ENCODE data around the gene FXYD7. TPM values are rescaled to one million over a fixed set of nuclear protein-coding genes. Genes with fewer than 3 reads are reported as not detected.

Gene FXYD7
- total RNA-seq, 2 donors from 2014 or later, result 17.1 to 20.6 TPM

DNA sequence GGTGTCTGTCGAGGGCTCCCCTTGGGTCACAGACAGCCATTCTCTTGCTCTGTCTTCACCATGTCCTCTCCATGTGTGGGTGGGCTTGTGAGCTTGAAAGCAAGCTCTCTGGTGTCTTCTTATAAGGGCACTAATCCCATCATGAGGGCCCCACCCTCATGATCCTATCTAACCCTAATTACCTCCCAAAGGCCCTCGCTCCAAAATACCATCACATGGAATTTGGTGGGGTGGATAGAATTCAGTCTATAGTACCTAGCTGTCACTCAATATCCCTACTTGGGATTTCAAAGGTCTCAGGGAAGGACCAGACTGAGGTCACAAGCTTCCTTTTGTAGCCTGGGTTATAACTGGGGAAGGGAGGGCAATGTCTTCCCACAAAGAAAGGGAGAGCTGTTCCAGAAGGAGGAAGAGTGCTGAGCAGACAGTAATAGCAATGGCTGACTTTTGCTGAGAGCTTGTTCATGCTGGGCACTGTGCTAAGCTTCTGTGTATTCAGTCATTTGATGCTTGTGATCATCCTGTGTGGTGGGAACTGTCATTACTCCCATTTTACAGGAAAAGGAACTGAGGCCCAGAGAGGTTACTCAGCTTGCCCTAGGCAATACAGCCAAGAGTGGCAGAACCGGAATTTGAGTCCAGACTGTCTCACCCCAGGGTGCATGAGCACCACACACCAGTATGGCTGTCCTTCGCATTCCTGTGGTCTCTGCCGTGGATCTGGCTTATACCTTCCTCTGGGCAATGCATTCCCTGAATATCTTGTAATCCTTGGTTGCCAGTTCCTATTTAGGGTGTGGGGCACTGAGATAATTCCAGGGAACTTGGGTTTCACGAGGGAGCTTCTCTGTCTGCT lies 19.6 kb downstream of the FXYD7 start:
- DNase-seq (no peak), ATAC-seq (no peak)
- Mint-ChIP-seq H3K4me3 (no peak overlapping the region), H3K4me1 (peaks cover 27% of the 10 kb centered on the region), H3K27me3 (no peaks in the 10 kb centered on the region), H3K27ac (peak overlapping the region; percentile 32), H3K36me3 (ENCODE audit: low read depth) (peaks cover 24% of the 10 kb centered on the region)
- H3K9me3 ChIP-seq (ENCODE audit: control insufficient read depth, low read length, poor library complexity, severe bottlenecking), result peaks cover 5% of the 10 kb centered on the region

DNA sequence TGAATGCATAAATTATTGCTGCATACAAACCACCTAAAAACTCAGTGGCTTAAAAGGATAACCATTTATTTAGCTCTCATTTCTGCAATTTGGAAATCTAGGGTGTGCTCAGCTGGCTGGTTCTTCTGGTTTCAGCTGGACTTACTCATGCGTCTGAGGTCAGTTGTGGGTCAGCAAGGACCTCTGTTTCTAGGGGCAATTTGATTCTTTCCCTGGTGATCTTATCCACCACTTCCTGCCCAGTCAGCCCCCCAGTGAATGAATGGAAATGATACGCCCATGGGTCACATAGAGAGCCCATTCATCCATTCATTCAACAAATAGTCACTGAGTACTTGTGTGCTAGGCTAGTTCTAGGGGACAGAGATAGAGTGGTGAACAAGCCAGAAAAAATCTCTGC lies 21.4 kb downstream of the FXYD7 start:
- DNase-seq, result no peak
- no peak for ATAC-seq
- H3K27ac Mint-ChIP-seq, result peak overlapping the region; percentile 32
- H3K9me3 ChIP-seq (ENCODE audit: control insufficient read depth, low read length, poor library complexity, severe bottlenecking), result peaks cover 5% of the 10 kb centered on the region
- H3K27me3 Mint-ChIP-seq, result no peaks in the 10 kb centered on the region
- peaks cover 28% of the 10 kb centered on the region for H3K4me1 Mint-ChIP-seq
- H3K36me3 Mint-ChIP-seq (ENCODE audit: low read depth), result peaks cover 24% of the 10 kb centered on the region
- H3K4me3 Mint-ChIP-seq, result no peak overlapping the region

DNA sequence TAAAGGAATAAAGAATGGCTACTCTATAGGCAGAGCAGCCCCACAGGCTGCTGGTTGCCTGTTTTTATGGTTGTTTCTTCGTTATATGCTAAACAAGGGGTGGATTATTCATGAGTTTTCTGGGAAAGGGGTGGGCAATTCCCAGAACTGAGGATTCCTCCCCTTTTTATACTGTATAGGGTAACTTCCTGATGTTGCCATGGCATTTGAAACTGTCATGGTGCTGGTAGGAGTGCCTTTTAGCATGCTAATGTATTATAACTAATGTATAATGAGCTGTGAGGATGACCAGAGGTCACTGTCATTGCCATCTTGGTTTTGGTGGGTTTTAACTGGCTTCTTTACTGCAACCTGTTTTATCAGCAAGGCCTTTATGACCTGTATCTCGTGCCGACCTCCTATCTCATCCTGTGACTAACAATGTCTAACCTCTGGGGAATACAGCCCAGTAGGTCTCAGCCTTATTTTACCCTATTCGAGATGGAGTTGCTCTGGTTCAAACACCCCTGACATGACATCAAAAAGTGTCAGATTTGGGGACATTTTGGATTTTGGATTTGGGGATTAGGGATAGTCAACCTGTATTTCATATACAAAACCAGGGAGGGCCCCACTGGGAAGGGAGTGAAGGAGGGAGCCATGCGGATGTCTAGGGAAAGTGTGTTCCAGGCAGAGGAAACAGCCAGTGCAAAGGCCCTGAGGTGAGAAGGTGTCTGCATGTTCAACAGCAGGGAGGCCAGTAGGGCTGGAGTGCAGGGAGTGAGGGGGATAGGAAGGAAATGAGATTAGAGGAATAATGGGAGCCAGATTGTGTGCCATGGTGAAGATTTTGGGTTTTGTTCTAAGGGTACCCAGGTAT lies 22.4 kb downstream of the FXYD7 start:
- H3K27me3 Mint-ChIP-seq, result no peaks in the 10 kb centered on the region
- ATAC-seq (no peak), DNase-seq (no peak)
- no peak overlapping the region for H3K4me3 Mint-ChIP-seq
- H3K36me3 Mint-ChIP-seq (ENCODE audit: low read depth), result peaks cover 23% of the 10 kb centered on the region
- H3K9me3 ChIP-seq (ENCODE audit: control insufficient read depth, low read length, poor library complexity, severe bottlenecking), result peaks cover 5% of the 10 kb centered on the region
- H3K27ac Mint-ChIP-seq, result peak overlapping the region; percentile 37
- peaks cover 31% of the 10 kb centered on the region for H3K4me1 Mint-ChIP-seq

DNA sequence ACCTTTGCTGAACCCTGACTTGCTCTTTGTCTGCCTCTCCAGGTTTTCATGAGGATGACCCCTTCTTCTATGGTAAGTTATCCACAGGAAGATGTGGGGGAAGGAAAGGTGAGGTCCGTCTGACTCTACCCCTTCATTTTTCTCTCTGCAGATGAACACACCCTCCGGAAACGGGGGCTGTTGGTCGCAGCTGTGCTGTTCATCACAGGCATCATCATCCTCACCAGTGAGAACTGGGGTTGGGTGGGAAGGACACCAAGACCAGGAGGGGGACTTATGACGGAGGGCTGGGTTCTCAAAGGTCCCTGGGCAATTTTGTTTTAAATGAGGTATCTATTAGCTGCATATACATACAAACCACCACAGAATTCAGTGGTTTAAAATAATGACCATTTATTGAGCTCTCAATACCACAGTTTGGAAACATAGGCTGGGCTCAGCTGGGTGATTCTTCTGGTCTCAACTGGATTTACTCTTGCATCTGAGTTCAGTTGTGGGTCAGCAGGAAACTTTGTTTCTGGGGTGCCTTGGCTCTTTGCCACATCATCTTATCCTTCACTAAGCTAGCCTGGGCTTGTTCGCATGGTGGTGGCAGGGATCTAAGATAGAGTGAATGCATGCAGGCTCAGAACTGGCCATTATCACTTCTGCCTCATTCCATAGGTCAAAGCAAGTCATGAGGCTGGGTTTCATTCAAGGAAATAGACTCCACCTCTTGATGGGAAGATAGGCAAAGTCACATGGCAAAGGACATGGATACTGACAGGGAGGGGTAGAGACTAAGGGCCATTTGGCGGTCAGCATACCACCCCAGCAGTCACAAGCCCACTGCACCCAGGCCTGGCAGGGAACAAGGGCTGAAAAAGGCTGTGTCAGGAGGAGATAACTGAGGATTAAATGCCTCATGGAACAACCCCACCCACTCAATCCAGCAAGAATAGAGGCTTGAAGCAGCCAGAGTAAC lies 23.3 kb downstream of the FXYD7 start:
- peak overlapping the region; percentile 94 for H3K27ac Mint-ChIP-seq
- H3K9me3 ChIP-seq (ENCODE audit: control insufficient read depth, low read length, poor library complexity, severe bottlenecking), result peaks cover 5% of the 10 kb centered on the region
- peaks cover 20% of the 10 kb centered on the region for H3K36me3 Mint-ChIP-seq (ENCODE audit: low read depth)
- ATAC-seq (no peak), DNase-seq (no peak)
- H3K4me3 Mint-ChIP-seq, result peak overlapping the region; percentile 2
- H3K27me3 Mint-ChIP-seq, result no peaks in the 10 kb centered on the region
- peaks cover 31% of the 10 kb centered on the region for H3K4me1 Mint-ChIP-seq

DNA sequence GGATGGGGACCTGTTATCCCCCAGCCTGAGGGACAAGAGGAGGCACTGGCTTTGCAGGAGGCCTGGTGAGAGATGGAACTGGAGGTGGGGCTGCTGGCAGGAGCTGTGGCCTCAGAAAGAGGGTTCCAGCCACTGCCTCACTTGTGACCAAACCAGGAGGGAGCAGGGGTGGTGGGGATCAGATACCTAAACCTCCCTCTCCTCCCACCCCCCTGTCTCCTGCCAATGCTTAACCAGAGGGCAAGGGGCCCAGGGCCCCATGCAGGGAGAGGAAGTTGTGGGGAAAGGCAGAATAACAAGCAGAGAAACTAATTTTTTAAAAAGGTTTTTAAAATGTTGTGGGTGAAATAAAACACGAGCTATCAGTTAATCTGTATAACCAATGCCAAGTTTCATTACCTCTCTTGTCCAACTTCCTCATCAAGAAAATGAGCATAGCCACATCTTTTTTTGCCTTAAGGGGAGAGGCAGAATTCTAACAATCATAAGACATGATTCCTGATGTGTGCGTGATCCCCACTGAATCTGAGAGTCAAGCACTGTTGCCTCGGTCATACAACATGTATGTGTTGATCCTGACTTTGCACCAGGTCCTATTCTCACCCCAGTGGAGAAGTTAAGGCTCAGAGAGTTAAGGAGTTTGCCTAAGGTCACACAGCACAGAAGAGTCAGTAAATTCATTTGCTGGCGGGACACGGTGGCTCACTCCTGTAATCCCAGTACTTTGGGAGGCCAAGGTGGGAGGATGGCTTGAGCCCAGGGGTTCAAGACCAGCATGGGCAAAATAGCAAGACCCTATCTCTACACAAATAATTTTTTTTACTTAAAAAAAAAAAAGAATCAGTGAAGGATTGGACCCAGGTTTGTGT lies 24.4 kb downstream of the FXYD7 start:
- Mint-ChIP-seq H3K4me1 (peaks cover 35% of the 10 kb centered on the region), H3K4me3 (peak overlapping the region; percentile 45), H3K36me3 (ENCODE audit: low read depth) (peaks cover 15% of the 10 kb centered on the region), H3K27me3 (no peaks in the 10 kb centered on the region), H3K27ac (peak overlapping the region; percentile 94)
- H3K9me3 ChIP-seq (ENCODE audit: control insufficient read depth, low read length, poor library complexity, severe bottlenecking), result no peaks in the 10 kb centered on the region
- ATAC-seq, result peak; percentile 56
- DNase-seq, result no peak

DNA sequence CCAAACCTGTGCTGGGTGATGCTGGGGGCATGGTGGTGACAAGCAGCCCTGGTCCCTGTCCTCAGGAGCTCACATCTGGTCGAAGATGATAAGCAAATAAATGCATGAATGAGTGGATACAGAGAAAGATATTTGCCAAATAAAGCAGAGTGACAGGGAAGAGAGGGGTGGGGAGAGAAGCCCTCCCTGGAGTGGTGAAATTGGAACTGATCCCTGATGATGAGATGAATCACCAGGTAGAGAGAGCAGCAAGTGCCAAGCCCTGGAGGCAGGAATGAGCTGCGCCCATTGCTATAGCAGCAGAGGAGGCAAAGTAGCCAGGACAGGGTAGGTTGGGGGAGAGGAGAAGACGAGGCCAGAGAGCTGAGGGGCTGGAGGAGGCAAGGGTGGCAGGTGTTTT lies 25.1 kb downstream of the FXYD7 start:
- Mint-ChIP-seq H3K4me3 (peak overlapping the region; percentile 45), H3K27ac (peak overlapping the region; percentile 94), H3K27me3 (no peaks in the 10 kb centered on the region), H3K4me1 (peaks cover 34% of the 10 kb centered on the region), H3K36me3 (ENCODE audit: low read depth) (peaks cover 13% of the 10 kb centered on the region)
- no peak for ATAC-seq
- no peaks in the 10 kb centered on the region for H3K9me3 ChIP-seq (ENCODE audit: control insufficient read depth, low read length, poor library complexity, severe bottlenecking)
- no peak for DNase-seq

GRCh38 chr19:35169221-35169995 lies 26.4 kb downstream of the FXYD7 start:
- peak overlapping the region; percentile 68 for H3K4me3 Mint-ChIP-seq
- no peak for DNase-seq
- no peaks in the 10 kb centered on the region for H3K27me3 Mint-ChIP-seq
- peaks cover 7% of the 10 kb centered on the region for H3K36me3 Mint-ChIP-seq (ENCODE audit: low read depth)
- peak; percentile 8 for ATAC-seq
- H3K27ac Mint-ChIP-seq, result peak overlapping the region; percentile 94
- H3K4me1 Mint-ChIP-seq, result peaks cover 36% of the 10 kb centered on the region
- H3K9me3 ChIP-seq (ENCODE audit: control insufficient read depth, low read length, poor library complexity, severe bottlenecking), result no peaks in the 10 kb centered on the region

DNA sequence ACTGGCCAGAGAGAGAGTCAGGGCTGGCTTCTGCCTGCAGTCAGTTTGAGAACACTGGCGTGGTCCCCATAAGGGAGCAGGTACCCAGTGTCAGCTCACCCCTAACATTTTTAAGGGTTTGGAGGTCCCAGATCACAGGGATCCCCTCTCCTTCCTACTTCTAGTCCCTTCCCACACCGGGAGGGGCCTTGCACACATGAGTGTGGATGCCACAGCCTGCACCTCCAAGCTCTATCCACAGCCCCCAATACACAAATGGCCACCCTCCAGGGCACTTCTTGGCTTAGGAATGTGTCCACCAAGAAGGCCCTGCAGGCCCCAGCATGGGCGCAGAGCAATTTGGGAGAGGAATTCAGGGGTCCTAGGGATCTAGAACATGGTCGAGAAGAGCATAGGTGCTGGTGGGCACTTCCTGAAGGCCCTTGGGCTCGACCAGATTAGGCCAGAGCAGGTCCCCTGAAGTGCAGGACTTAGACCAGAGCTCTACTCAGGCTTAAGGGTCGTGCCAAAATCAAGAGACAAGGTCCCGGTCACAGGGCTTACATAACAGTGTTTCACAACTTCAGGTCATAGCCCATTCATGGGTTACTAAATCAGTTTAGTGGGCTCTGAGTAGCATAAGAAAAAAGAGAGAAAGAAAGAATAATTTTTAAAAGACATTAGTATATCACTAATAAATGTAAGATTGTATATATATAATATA lies 27.5 kb downstream of the FXYD7 start:
- H3K9me3 ChIP-seq (ENCODE audit: control insufficient read depth, low read length, poor library complexity, severe bottlenecking), result no peaks in the 10 kb centered on the region
- no peaks in the 10 kb centered on the region for H3K27me3 Mint-ChIP-seq
- ATAC-seq (no peak), DNase-seq (no peak)
- H3K36me3 Mint-ChIP-seq (ENCODE audit: low read depth), result peaks cover 7% of the 10 kb centered on the region
- H3K4me1 Mint-ChIP-seq, result peaks cover 36% of the 10 kb centered on the region
- H3K27ac Mint-ChIP-seq, result peak overlapping the region; percentile 94
- H3K4me3 Mint-ChIP-seq, result no peak overlapping the region

DNA sequence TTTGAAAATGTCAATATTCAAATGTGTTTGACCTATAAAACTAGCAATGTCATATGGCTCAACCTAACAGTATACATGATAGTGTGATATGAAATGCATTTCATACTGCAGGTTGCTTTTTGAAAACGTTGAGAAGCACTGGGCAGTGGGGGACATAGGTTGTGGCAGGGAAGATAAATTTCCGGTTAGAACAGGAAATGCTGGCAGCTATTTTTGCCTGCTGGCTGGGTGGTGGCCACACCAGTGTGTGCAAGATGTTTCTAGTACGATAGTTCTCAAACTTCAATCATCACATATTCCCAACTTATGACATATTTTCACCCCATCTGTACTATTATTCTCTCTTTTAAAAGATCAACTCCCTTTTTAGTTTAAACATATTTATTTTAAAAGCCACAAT lies 28.7 kb downstream of the FXYD7 start:
- Mint-ChIP-seq H3K4me1 (peaks cover 32% of the 10 kb centered on the region), H3K36me3 (ENCODE audit: low read depth) (peaks cover 4% of the 10 kb centered on the region), H3K27ac (peak overlapping the region; percentile 82), H3K27me3 (no peaks in the 10 kb centered on the region), H3K4me3 (peak overlapping the region; percentile 21)
- no peaks in the 10 kb centered on the region for H3K9me3 ChIP-seq (ENCODE audit: control insufficient read depth, low read length, poor library complexity, severe bottlenecking)
- ATAC-seq (no peak), DNase-seq (no peak)

GRCh38 chr19:35174226-35174625 lies 31.2 kb downstream of the FXYD7 start:
- DNase-seq (no peak), ATAC-seq (no peak)
- peak overlapping the region; percentile 3 for H3K27ac Mint-ChIP-seq
- peak overlapping the region; percentile 8 for H3K4me3 Mint-ChIP-seq
- no peaks in the 10 kb centered on the region for H3K27me3 Mint-ChIP-seq
- H3K4me1 Mint-ChIP-seq, result peaks cover 20% of the 10 kb centered on the region
- peaks cover 2% of the 10 kb centered on the region for H3K9me3 ChIP-seq (ENCODE audit: control insufficient read depth, low read length, poor library complexity, severe bottlenecking)
- peaks cover 2% of the 10 kb centered on the region for H3K36me3 Mint-ChIP-seq (ENCODE audit: low read depth)

- H3K4me3 Mint-ChIP-seq, result no peak overlapping the region
- peaks cover 18% of the 10 kb centered on the region for H3K4me1 Mint-ChIP-seq
- H3K36me3 Mint-ChIP-seq (ENCODE audit: low read depth), result peaks cover 1% of the 10 kb centered on the region
- peaks cover 2% of the 10 kb centered on the region for H3K9me3 ChIP-seq (ENCODE audit: control insufficient read depth, low read length, poor library complexity, severe bottlenecking)
- no peaks in the 10 kb centered on the region for H3K27me3 Mint-ChIP-seq
- ATAC-seq (no peak), DNase-seq (no peak)
- no peak overlapping the region for H3K27ac Mint-ChIP-seq
These were observed 33.1 kb downstream of the FXYD7 start for GRCh38 chr19:35176181-35176570.
